ENCODE data around the gene CLEC4G.
A peak's percentile ranks its signal among the peaks of the same experiment; 100 is the strongest.
"Not testable (repeated sequence)": the region's sequence is repeated elsewhere in the genome, so short reads cannot be mapped to it uniquely, and the experiment has no call there.

Gene CLEC4G

DNA sequence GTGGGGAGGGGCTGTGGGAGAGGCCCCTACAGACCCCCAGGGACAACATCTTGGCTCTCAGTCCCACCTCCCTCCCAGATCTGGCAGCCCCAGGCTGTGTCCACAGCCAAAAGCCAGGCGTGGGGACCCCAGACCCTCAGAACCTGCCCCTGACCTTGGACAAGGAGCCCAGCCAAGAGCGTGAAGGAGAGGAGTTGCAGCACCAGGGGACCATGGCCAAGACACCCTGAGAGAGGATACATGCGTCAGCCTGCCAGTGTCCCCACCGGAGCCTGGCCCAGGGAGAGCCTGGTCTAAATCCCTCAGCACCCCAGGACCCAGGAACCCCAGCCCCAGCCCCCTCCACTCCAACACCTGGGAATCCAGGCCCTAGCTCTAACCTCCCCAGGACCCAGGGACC, 14.4 kb upstream of the CLEC4G start:
- DNase-seq (ENCODE audit: low read depth), result not testable (repeated sequence)

DNA sequence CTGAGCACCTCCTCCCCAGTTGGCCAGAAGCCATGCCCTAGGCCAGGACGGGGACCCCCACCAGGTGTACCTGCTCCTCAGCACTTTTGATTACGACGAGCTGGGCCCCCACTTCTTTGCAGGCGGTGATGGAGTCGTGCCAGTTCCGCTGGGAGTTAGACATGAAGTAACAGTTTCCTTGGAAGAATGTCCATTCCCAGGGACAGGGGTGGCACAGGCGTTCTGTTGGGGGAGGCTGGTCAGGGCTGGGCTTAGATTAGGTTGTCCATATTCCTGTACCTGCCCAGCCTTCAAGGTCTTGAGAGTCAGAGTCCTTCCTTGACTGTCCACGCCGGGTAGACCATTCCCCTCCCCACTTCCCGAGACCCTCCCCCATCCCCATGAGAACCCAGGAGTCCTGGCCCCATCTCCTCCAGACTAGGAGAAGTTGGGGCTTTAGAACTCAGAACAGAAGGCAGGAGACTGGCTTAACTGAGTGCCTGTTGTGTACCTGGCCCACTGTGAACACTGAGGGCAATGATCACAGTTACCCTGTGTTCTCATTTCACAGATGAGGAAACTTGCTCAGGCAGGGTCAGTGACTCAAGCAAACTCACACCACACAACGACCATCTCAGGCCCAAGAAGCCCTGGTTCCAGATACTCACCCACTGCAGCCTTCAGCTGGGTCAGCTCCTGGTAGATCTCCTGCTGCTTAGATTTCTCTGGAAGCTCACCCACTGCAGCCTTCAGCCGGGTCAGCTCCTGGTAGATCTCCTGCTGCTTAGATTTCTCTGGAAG, 13.2 kb upstream of the CLEC4G start:
- no peak for DNase-seq (ENCODE audit: low read depth)

DNA sequence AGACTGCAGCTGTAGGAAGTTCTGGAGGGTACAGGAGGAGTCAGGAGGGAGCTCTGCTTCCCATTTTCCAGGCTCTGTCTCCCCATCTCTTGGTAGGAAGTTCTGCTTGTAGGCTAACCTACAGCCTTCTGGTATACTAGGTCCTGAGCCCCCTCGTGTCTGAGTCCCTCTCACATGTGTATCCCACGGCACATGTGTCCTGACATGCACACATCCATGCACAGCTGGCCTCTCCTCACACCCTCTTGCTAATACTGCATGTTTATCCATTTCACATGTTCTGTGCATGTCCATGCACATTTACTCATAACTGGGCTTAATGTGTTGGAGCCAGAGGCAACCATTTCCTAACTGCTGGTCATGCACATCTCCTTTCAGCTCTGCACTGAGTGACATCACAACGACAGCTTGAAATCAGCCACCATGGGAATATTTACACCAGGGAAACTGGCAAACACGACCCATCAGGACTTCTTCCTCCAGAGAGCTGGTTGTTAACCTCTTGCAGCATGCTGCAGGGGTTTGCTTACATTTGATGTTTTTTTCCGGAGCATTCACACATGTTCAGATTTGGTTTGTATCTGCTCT, 12.4 kb upstream of the CLEC4G start:
- DNase-seq (ENCODE audit: low read depth), result no peak

DNA sequence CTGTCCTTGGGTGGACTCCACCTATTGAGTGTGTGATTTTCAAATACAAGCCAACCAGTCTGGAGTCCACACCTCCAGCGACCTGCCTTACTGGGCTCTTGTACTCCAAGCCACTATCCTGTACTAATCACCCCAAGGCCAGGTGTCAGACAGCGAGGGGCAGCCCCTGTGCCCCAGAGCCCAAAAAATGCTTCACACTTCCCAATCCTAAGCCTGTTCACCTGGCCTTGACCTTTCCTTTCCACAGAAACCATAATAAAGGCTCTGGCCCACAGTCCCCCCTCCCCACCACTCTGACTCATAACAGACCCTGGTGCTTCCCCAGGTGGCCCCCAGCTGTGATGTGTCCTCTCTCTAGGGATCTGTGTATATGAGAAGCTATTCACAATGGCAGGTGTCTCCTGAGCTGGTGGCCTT, 11.5 kb upstream of the CLEC4G start:
- DNase-seq (ENCODE audit: low read depth), result peak; percentile 38

DNA sequence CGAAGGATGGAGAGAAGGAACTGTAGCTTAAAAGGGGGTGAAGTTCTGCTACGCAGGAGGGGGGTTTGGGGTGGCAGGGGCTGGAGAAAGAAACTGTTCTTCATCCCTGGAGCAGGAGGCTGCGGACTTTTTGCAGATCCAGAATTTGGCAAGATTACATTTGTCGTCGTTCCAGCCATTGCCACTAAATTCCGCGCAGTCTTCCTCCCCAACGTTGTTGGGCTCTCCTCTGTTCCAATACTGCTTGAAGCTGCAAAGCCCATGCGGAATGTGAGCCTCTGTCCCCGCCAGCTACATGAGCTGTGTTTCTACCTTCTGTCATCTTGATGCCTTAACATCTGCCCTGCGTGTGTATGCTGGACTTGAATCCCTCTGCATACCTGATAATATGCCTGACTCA, 11.1 kb upstream of the CLEC4G start:
- DNase-seq (ENCODE audit: low read depth), result no peak

DNA sequence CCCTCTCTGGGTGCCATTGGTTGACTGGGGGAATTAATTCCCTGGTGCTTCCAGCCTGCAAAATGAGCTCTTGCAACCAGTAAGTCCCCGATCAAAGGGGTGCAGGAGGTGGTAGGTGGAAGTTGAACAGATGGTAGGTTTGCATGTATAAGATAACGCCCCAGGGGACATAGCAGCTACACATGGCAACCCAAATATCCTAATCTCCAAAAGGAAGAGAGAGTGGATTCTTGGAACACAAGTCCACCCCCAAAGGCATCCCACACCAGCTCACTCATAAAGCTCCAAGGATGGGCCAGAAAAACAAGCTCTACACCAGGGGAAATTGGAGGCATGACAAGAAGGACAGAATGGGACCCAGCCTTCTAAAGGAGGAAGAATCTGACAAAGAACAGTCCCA, 10.7 kb upstream of the CLEC4G start:
- DNase-seq (ENCODE audit: low read depth), result no peak

DNA sequence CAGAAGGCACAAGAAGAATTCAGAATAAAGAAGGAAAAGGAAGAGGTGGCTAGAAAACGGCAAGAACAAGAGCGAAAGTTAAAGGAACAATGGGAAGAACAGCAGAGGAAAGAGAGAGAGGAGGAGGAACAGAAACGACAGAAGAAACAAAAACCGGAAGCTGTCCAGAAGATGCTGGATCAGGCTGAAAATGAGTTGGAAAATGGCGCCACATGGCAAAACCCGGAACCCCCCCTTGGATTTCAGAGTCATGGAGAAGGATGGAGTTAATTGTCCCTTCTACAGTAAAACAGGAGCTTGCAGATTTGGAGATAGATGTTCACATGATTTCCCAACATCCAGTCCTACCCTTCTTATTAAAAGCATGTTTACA, 8.8 kb upstream of the CLEC4G start:
- DNase-seq (ENCODE audit: low read depth), result no peak

DNA sequence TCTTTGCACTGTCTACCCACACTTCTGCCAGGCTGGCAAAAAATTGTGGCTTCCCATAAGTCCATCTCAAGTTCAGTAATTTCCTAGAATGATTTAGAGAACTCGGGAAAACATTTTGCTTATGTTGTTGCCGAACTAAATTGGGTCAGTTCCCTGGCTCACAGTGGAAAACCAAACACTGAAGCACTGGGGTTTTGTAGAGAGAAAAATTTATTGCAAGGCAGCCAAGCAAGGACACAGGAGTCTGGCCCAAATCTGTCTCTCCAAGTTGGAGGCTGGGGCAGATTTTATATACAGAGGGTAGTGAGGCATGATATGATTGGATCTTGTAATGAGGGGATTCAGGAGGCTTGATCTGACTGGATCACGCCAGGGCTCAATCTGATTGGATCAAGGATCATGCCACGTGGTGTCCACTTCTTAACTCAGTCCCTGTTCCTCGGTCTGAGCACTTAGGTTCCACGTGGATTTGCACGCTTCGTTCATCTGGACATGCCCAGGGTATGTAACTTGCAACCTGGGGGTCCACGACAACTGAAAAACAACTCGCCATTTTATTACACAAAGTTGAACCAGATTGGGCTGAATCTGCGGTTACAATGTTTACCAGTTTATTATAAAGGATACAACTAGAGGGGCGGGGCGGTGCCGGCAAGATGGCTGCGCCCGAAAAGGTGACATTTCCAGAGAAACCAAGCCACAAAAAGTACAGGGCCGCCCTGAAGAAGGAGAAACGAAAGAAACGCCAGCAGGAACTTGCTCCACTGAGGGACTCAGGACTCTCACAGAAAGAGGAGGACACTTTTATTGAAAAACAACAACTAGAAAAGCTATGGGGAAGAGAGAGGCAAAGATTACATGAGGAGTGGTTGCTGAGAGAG, 8.1 kb upstream of the CLEC4G start:
- DNase-seq (ENCODE audit: low read depth), result no peak

DNA sequence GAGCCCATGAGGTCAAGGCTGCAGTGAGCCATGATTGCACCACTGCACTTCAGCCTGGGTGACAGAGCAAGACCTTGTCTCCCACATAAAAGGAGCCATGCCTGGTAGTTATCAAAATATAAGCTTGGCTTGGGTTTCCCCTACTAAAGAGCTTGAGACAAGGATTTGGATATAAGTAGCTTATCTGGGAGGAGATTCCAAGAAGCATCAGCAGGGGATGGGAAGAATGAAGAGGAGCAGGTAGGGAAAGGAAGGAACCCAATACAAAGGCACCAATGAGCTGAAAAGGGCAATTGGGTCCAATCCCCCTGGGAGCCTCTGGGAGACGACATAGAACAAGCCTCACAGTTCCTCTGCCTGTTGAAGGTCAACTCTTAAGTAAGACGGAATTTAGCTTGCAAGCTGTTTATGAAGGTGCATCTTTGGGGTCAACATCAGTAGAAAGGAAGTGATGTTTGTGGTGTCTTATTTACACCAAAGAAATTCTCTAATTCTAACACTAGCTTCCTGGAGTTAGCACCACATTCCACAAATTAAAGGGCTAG, 7.4 kb upstream of the CLEC4G start:
- no peak for DNase-seq (ENCODE audit: low read depth)

DNA sequence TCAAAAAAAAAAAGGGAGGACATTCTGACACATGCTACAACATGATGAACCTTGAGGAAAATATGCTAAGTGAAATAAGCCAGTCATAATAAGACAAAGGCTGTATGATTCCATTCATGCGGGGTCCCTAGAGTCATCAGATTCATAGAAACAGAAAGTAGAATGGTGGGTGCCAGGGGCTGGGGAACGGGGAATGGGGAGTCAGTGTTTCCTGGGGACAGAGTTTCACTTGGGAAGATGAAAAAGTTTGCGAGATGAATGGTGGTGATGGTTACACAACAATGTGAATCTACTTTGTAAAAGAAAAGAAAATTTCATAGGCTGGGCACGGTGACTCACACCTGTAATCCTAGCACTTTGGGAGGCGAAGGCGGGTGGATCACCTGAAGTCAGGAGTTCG, 6.1 kb upstream of the CLEC4G start:
- DNase-seq (ENCODE audit: low read depth), result no peak

DNA sequence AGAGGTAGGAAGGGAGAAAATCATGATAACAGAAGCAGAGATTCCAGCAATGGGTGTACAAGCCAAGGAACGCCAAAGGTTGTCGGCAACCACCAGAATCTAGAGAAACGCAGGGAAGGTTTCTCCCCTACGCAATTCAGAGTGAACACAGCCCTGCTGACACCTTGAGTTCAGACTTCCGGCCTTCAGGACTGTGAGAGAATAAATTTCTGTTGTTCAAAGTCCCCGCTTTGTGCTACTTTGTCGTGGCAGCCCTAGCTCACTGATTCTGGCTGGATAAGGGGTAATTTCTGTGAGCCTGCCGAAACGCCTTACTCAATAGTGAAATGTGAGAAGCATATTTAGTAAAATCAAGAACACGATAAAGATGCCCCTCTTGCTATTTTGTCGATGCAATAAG, 5.3 kb upstream of the CLEC4G start:
- DNase-seq (ENCODE audit: low read depth), result no peak

DNA sequence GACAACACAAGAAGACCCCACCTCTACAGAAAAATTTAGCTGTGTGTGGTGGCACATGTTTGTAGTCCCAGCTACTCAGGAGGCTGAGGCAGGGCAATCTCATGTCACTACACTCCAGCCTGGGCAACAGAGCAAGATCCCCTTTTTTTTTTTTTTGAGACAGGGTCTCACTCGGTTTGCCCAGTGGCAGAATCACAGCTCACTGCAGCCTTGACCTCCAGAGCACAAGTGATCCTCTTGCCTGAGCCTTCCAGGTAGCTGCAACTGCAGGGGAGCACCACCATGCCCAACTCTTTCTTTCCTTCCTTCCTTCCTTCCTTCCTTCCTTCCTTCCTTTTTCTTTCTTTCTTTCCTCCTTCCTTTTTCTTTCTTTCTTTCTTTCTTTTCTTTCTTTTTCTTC, 4.2 kb upstream of the CLEC4G start:
- DNase-seq (ENCODE audit: low read depth), result no peak

DNA sequence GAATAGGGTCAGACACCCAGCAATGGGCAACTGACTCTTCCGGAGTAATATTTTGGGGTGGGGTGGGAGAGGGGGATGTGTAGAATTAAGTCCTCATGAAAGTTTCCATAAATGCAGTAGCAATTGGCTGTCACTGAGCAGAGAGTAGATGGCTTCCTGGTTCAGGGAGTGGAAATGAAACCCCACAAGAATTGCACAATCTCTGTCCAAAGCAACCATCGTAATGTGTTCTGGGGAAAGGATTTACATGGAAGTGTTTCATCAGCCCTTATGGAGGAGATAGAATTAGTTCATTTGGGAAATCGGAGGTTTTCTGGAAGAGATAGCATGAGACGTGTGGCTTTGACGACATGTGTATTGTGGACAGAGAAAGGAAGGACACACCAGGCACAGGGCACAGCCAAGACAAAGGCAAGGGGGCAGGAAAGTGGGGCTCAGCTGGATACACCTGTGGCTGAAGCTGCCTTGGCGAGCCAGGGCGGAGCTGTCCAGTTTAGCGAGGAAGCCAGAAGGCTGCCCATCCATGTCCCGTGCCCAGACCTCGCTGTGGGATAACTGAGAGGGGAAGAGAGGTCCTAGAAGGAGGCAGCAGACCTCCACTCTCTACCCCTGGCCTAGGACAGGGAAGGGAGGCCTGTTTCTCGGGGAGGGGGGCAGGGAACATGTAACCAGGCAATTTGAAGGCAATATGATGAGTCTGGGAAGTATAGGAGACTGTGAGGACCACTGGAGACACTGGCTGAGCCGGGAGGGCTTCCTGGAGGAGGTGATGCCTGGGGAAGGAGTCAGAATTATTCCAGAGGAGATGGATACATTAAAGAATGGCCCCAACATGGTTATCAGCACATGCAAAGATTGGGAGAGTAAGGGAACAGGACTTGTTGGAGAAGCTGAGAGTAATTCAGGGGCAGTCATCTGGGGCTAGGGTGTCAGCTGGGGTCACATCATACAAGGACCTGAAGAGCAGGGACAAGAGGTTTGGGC, 2.6 kb upstream of the CLEC4G start:
- DNase-seq (ENCODE audit: low read depth), result no peak

DNA sequence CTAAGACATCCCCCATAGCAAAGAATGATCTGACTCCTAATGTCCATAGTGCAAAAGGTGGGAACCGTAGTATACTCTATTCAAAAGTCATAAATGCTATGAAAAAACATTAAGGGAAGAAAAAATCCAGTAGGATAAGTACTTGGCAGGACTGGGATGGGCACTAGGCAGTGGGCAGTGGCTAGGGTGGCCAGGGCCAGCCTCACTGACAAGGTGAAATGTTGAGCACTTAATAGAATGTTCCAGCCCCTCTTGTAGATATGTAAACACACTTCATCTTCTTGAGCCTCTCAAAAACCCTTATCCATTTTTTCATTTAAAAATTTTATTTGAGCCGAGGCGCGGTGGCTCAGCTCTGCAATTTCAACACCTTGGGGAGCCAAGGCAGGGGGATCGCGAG, 1.5 kb upstream of the CLEC4G start:
- DNase-seq (ENCODE audit: low read depth), result no peak

DNA sequence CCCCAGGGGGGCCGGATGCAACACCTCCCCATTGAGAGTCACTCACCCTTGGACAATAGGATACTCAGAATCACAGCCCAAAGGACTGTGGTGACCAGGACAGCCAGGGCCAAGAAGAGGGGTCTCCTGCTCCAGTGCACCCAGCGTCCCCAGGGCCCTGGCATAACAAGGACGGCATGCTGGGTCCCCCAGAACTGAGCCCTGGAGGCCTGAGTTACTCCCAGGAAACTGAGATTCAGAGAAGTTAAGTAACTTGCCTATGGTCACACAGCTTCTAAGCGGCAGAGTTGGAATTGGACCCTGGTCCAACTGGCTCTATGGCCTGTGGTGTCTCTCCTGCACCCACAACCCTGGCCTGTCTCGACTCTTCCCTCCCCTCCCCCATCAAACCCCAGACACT, 295 bp downstream of the CLEC4G start:
- no peak for DNase-seq (ENCODE audit: low read depth)

DNA sequence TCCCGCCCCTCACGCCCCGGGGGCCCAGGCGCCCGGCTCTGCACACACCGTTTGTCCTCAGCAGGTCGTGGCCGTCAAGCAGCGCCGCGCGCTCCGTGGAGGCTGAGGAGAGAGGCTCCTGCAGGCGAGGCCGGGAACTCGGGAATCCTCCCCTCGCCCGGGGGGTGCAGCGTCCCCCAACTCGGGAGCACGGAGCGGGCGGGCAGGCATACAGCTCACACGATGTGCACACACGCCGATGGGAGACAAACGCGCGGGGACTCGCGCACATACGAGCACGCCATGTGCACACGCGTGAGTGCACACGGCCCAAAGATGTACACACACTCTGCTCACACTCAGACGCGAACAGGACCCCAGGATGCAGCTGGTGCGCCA, 703 bp downstream of the CLEC4G start:
- DNase-seq (ENCODE audit: low read depth), result no peak

DNA sequence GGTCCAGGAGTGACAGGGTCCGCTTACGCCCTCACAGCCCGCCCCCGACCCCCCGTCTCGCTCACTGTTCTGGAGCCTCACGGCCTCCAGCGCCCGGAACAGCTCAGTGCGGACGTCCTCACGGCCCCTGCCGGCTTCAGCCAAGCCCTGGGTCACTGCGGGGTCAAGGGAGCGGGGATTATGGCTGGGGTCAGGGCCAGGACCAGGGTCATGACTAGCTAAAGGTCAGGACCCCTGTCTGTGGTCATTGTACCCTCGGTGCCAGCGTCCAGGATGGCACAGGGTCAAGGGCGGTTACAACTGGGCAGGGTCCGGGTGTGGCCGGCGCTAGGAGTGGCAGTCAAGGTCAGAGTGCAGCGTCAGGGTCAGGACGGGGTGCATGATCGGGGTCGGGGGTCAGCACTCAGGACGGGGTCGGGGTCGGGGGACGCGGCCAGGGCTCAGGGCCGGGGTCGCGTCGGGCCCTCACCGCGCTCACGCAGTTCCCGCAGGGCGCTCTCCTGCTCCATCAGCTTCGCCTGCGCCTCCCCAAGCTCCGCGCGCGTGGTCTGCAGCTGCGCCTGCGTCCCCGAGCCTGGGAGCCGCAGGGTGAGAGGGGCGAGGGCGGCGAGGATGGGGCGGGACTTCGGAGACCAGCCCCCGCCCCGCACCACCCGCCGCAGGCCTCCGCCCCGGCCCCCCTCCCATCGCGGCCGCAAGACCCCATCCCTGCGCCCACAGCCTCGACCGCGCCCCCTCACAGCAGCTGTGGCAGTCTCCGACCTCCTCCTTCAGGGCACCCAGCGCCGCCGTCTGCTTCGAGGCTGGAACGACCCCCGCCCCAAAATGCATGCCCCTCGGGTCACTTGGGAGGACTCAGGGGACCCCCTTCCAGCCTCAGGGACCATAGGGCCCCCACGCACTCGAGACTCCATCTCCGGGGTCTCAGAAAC, 1.4 kb downstream of the CLEC4G start:
- no peak for DNase-seq (ENCODE audit: low read depth)

DNA sequence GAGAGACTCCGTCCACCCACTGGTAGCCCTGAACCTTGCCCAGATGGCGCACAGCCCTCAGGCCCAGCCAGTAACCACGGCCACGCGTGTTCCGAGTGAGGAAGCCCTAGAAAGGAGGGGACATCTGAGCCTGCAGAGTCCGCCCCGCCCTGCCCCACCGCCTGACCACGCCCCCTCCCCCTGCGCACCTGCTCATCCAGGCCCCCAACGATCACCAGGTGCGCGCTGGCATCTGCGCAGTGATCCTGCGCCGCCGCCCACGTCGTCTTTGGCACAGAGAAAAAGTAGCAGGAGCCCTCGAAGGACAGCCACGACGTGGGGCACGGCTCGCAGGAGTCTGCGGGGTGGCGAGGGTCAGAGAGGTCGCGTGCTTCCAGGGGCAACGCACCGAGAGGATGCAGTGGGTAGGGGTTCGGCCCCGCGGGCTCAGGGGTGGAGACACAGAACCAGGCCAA, 2.1 kb downstream of the CLEC4G start:
- DNase-seq (ENCODE audit: low read depth), result no peak

DNA sequence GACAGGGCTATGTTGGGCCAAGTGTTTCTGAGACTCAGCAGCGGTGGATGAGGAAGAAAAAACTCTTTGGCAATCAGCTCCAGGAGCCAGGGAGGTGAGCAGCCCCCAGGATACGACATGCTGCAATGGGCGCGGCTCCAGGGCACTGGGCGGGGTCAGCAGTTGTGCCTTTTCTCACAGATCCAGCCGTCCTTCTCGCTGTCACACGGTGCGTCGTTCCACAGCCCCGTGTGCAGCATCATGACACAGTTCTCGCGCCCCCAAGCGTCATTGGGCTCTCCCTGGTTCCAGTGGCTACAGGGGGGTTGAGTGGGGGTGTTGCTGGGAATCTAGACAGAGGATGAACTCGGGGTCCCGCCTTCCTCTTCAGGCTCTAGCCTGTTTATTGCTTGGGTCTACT, 2.7 kb downstream of the CLEC4G start:
- DNase-seq (ENCODE audit: low read depth), result no peak

DNA sequence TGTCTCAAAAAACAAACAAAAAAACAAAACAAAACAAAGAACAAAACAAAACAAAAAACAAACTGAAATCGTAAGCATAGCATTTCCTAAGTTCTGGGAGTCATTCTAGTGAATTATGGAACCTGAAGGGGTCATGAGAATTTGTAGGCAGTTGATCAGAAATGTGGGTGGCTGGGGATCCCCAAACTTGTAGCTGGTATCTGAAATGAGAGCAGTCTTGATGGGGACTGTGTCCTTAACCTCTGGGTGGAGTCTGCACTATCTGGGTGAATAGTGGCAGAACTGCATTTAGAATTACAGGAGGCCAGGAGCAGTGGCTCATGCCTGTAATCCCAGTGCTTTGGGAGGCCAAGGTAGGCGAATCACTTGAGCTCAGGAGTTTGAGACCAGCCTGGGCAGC, 6.1 kb downstream of the CLEC4G start:
- no peak for DNase-seq (ENCODE audit: low read depth)

All from activated T-helper 9 cell treated with anti-CD3 and anti-CD28 coated beads, Interleukin-2, amount 50 U/mL, for 16 hours (primary cell).